Osteoblast (primary cell): Measurements from ENCODE around the gene CD4. TPM values are rescaled to one million over a fixed set of nuclear protein-coding genes. Genes with fewer than 3 reads are reported as not detected.

Source experiments
- DNase-seq: peaks from one replicate; pipeline ENCODE4 v3.0.0; 2011; ENCODE audit warnings: low spot score, mixed read lengths; ENCODE audit not compliant: insufficient read length; ENCODE audit errors: missing footprints
- H2AFZ ChIP-seq: 2 replicates; pipeline ENCODE4 v1.6.0; 2011; ENCODE audit warnings: mild to moderate bottlenecking, low read length
- H3K27ac ChIP-seq: 2 replicates; pipeline ENCODE4 v1.5.1; 2011; ENCODE audit warnings: mild to moderate bottlenecking, low read depth, low read length, moderate library complexity
- H3K27me3 ChIP-seq: 2 replicates; pipeline ENCODE4 v1.6.0; 2012; ENCODE audit warnings: mild to moderate bottlenecking, control low read depth, inconsistent platforms, low read length, moderate library complexity; ENCODE audit not compliant: insufficient read depth
- H3K36me3 ChIP-seq: 2 replicates; pipeline ENCODE4 v1.5.1; 2011; ENCODE audit warnings: mild to moderate bottlenecking, low read length, control low read depth, moderate library complexity; ENCODE audit not compliant: insufficient read depth
- H3K4me1 ChIP-seq: 2 replicates; pipeline ENCODE4 v1.5.1; 2011; ENCODE audit warnings: mild to moderate bottlenecking, low read length, control low read depth, moderate library complexity; ENCODE audit not compliant: insufficient read depth
- H3K4me2 ChIP-seq: 2 replicates; pipeline ENCODE4 v1.6.0; 2011; ENCODE audit warnings: mild to moderate bottlenecking, low read length; ENCODE audit not compliant: insufficient read depth
- H3K4me3 ChIP-seq: fragments of 200-600 bp; sonication (generic); 3 replicates; pipeline ENCODE4 v1.5.1; 2012; ENCODE audit warnings: mild to moderate bottlenecking, low read length, inconsistent platforms; ENCODE audit not compliant: insufficient read depth
- H3K79me2 ChIP-seq: 2 replicates; pipeline ENCODE4 v1.6.0; 2012; ENCODE audit warnings: mild to moderate bottlenecking, low read length, control low read depth, inconsistent platforms; ENCODE audit not compliant: insufficient read depth
- H3K9me3 ChIP-seq: 2 replicates; pipeline ENCODE4 v1.5.1; 2011; ENCODE audit warnings: low read depth, low read length, control low read depth
- H4K20me1 ChIP-seq: 2 replicates; pipeline ENCODE4 v1.6.0; 2012; ENCODE audit warnings: mild to moderate bottlenecking, low read length, control low read depth; ENCODE audit not compliant: insufficient read depth
- CTCF ChIP-seq: IDR thresholded peaks from 2 replicates; pipeline ENCODE4 v1.5.1; 2011; ENCODE audit warnings: mild to moderate bottlenecking, low read depth, low read length, moderate library complexity; ENCODE audit errors: extremely low read depth
- total RNA-seq: library from RNA; depleted of rRNA; stranded (reverse); fragments of >200 nt; gene quantifications from 2 replicates; pipeline ENCODE4 v1.2.3, GENCODE V29; 2012

CD4 gene
- total RNA-seq, 1 donor: 10.9 TPM

DNA sequence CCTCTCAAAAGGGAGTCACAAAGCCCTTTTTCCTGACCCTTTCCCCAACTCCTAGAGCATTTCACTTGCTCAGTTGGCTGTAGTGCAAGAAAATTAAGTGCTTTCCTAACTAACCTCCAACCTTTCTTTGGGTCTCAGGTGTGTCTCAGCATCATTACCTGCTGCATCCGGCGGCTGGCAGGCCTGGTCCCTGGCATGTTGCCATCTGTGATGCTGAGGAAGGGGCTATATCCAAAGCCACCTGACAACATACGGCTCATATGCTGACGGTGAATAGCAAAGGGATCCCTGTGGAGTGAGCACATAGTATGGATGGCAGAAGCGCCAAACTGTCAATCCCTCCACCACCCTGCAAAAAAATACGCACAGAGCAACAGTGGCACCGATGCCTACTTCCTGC lies 37.6 kb upstream of the CD4 start:
- peak overlapping the region; percentile 96 for H3K4me2 ChIP-seq
- H3K9me3 ChIP-seq: no peaks in the 10 kb centered on the region
- peaks cover 36% of the 10 kb centered on the region for H4K20me1 ChIP-seq
- H2AFZ ChIP-seq: no peak overlapping the region
- H3K27me3 ChIP-seq: no peaks in the 10 kb centered on the region
- peaks cover 54% of the 10 kb centered on the region for H3K36me3 ChIP-seq
- peak overlapping the region; percentile 97 for H3K27ac ChIP-seq
- peaks cover 19% of the 10 kb centered on the region for H3K4me1 ChIP-seq
- TF ChIP-seq CTCF: no peak
- peak overlapping the region; percentile 98 for H3K4me3 ChIP-seq
- DNase-seq: no peak
- peaks cover 33% of the 10 kb centered on the region for H3K79me2 ChIP-seq

DNA sequence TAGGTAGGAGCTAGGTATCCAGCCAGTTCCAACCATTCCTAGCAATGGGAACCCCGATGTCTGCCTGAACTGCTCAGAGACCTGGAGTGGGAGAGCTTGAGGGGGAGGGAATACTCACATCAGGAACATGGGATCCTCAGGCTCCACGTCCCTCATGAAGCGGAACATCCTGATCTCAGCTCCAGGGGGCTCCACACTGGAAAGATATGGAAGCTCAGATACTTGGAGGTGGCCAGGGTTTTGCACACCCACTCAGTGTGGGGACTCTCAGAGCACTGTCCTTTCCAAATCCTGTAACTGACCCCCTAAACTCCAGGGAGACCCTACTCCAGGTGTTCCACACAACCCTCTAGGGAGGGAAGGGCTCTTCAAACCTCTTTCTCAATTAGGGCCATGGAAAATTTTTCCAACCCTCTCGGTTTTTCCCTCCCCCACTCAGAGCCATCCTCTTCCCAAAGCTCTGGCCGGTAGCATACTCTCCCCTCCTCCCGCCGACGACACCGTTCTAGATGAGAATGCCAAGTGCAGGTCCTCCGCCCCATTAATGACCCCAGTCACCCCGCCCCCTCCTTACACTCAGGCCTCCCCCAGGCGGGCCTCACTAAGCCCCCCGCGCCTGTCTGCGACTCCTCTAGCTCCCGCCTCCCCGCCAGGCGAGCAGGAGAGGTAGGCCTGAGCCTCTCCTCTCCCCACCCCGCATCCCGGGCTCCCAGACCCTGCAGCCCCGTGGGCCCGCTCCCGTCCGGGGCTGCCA lies 37.0 kb upstream of the CD4 start:
- Histone ChIP-seq H3K36me3 (peaks cover 48% of the 10 kb centered on the region), H3K9me3 (no peaks in the 10 kb centered on the region), H2AFZ (peak overlapping the region; percentile 38), H3K27ac (peak overlapping the region; percentile 97), H3K27me3 (no peaks in the 10 kb centered on the region), H3K79me2 (peaks cover 33% of the 10 kb centered on the region), H3K4me3 (peak overlapping the region; percentile 98), H4K20me1 (peaks cover 36% of the 10 kb centered on the region), H3K4me1 (peaks cover 19% of the 10 kb centered on the region), H3K4me2 (peak overlapping the region; percentile 96)
- TF ChIP-seq CTCF: peak; percentile 57
- DNase-seq: peak; percentile 97

GRCh38 chr12:6752921-6753771 lies 36.2 kb upstream of the CD4 start, which contains the start of gene MLF2:
Gene MLF2, minus strand, starts transcription at chr12:6753141. Its CDS starts 807 bp downstream, at chr12:6752334.
- Histone ChIP-seq H3K4me3 (peak within 1 kb of the TSS; percentile 98), H3K27ac (peak within 1 kb of the TSS; percentile 97), H3K4me1 (peaks cover 19% of the 10 kb centered on the region), H3K36me3 (peaks cover 40% of the 10 kb centered on the region), H3K79me2 (peaks cover 33% of the 10 kb centered on the region), H3K9me3 (no peaks in the 10 kb centered on the region), H3K4me2 (peak within 1 kb of the TSS; percentile 96), H3K27me3 (no peaks in the 10 kb centered on the region), H2AFZ (peak within 1 kb of the TSS; percentile 97), H4K20me1 (peaks cover 33% of the 10 kb centered on the region)
- TF ChIP-seq CTCF: peak; percentile 98
- DNase-seq: peak; percentile 99
